HCT116 (cell line): ENCODE measurements around the gene NOX4. TPM values are rescaled to one million over a fixed set of nuclear protein-coding genes. Genes with fewer than 3 reads are reported as not detected.

Source experiments
- ATAC-seq: fragments of 200-7000 bp; cut with Tn5 transposase; 2 replicates; pipeline ENCODE4 v1.9.1; 2020; ENCODE audit warnings: mild to moderate bottlenecking, moderate library complexity
- BruUV-seq: library from RNA; stranded (reverse); fragments of 400-500 nt; replicated peaks from 2 replicates; lab custom pipeline; 2021; lab: Mats Ljungman, UMichigan
- CTCF ChIA-PET: fragments of 300-600 bp; sonication (Branson Sonifier 250); formaldehyde crosslinking; loops from one replicate; lab custom pipeline; 2021; ENCODE audit warnings: antibody characterized with exemption; lab: Charles Lee
- POLR2A ChIA-PET: fragments of 300-600, 350-600 bp; sonication (Branson Sonifier 250); formaldehyde crosslinking; loops from one replicate; lab custom pipeline; 2021; ENCODE audit warnings: antibody characterized with exemption; lab: Charles Lee
- RAD21 ChIA-PET, 2 experiments: fragments of 300-600 bp; sonication (Branson Sonifier 250); formaldehyde crosslinking; loops; one replicate each; lab custom pipeline; 2023; ENCODE audit warnings: low total read pairs in 2 of 2; ENCODE audit not compliant: uncharacterized antibody in 2 of 2, unreplicated experiment in 2 of 2, low non-redundant PET in 1 of 2; lab: Charles Lee
- DNase-seq: peaks from one replicate; pipeline ENCODE4 v3.0.0-alpha.2; 2010; ENCODE audit warnings: low read depth, low spot score
- H2AFZ ChIP-seq: fragments of 200-600 bp; shearing (Covaris generic), sonication (generic); 2 replicates; pipeline ENCODE4 v1.6.1; 2017; ENCODE audit warnings: low read depth, mixed run types, mixed read lengths, antibody characterized with exemption, low read length; ENCODE audit not compliant: poor library complexity, severe bottlenecking
- H3K27ac ChIP-seq: 2 replicates; pipeline ENCODE4 v1.5.1; 2012; ENCODE audit warnings: low read depth, low read length
- H3K27me3 ChIP-seq: fragments of 200-600 bp; sonication (generic); 2 replicates; pipeline ENCODE4 v1.6.1; 2016; ENCODE audit warnings: mixed run types, low read length, mixed read lengths; ENCODE audit not compliant: insufficient read depth
- H3K36me3 ChIP-seq, 2 experiments: fragments of 200-500 bp in 1 of 2; fragments of 200-600 bp in 1 of 2; sonication (Bioruptor generic) in 1 of 2; sonication (generic) in 1 of 2; 2 replicates each; pipeline versions ENCODE4 v1.5.1 to v1.6.1; 2014 to 2016; ENCODE audit warnings: low read length in 2 of 2, inconsistent platforms in 1 of 2, mixed read lengths in 1 of 2, mixed run types in 1 of 2; ENCODE audit not compliant: insufficient read depth in 2 of 2, control insufficient read depth in 1 of 2
- H3K4me1 ChIP-seq, 2 experiments: fragments of 200-600 bp in 1 of 2; sonication (generic) in 1 of 2; 2 replicates each; pipeline versions ENCODE4 v1.5.1 to v1.6.1; 2012 to 2017; ENCODE audit warnings: low read length in 2 of 2, inconsistent platforms in 1 of 2, mild to moderate bottlenecking in 1 of 2, mixed read lengths in 1 of 2, mixed run types in 1 of 2, moderate library complexity in 1 of 2; ENCODE audit not compliant: insufficient read depth in 2 of 2, control insufficient read depth in 1 of 2
- H3K4me2 ChIP-seq: fragments of 200-600 bp; sonication (generic); 2 replicates; pipeline ENCODE4 v1.6.1; 2017; ENCODE audit warnings: mixed run types, low read length, mixed read lengths
- H3K4me3 ChIP-seq, 2 experiments: fragments of 200-600 bp in 1 of 2; sonication (generic) in 1 of 2; replicated peaks in 1 of 2; 2 replicates each; pipeline ENCODE4 v1.5.1; 2011 to 2016; ENCODE audit warnings: low read length in 2 of 2, control low read depth in 1 of 2, low read depth in 1 of 2, mild to moderate bottlenecking in 1 of 2, mixed read lengths in 1 of 2, mixed run types in 1 of 2
- H3K79me2 ChIP-seq: fragments of 200-600 bp; sonication (generic); 2 replicates; pipeline ENCODE4 v1.6.1; 2017; ENCODE audit warnings: mild to moderate bottlenecking, mixed run types, low read length, moderate library complexity, mixed read lengths; ENCODE audit not compliant: insufficient read depth
- H3K9ac ChIP-seq: fragments of 200-600 bp; sonication (generic); 2 replicates; pipeline ENCODE4 v1.6.1; 2016; ENCODE audit warnings: low read length, mixed read lengths
- H3K9me2 ChIP-seq: fragments of 200-600 bp; sonication (generic), shearing (Covaris generic); 2 replicates; pipeline ENCODE4 v1.6.1; 2017; ENCODE audit warnings: mixed run types, mild to moderate bottlenecking, moderate library complexity; ENCODE audit not compliant: insufficient read depth
- H3K9me3 ChIP-seq, 2 experiments: fragments of 200-500 bp in 1 of 2; fragments of 200-600 bp in 1 of 2; sonication (Bioruptor generic) in 1 of 2; sonication (generic) in 1 of 2; 2 replicates each; pipeline ENCODE4 v1.6.1; 2014 to 2017; ENCODE audit warnings: low read length in 2 of 2, mixed read lengths in 2 of 2, inconsistent platforms in 1 of 2, low read depth in 1 of 2, mild to moderate bottlenecking in 1 of 2, mixed run types in 1 of 2, moderate library complexity in 1 of 2; ENCODE audit not compliant: control insufficient read depth in 1 of 2, insufficient read depth in 1 of 2
- H4K20me1 ChIP-seq: fragments of 200-600 bp; sonication (generic), shearing (Covaris generic); 2 replicates; pipeline ENCODE4 v1.6.1; 2017; ENCODE audit warnings: mixed run types, mild to moderate bottlenecking, moderate library complexity; ENCODE audit not compliant: insufficient read depth
- CBX3 ChIP-seq: IDR thresholded peaks from 2 replicates; pipeline ENCODE4 v1.6.1; 2012; ENCODE audit warnings: low read depth
- CEBPB ChIP-seq: IDR thresholded peaks from 2 replicates; pipeline ENCODE4 v1.6.1; 2012; ENCODE audit warnings: low read depth
- CTCF ChIP-seq, 3 experiments: fragments of 200-600 bp in 1 of 3; sonication (generic) in 1 of 3; IDR thresholded peaks in 2 of 3; conservative IDR thresholded peaks in 1 of 3; 2 replicates each; pipeline ENCODE4 v1.5.1; 2012 to 2017; ENCODE audit warnings: low read depth in 2 of 3, low read length in 2 of 3, antibody characterized with exemption in 1 of 3, borderline replicate concordance in 1 of 3, control low read depth in 1 of 3, mild to moderate bottlenecking in 1 of 3, mixed read lengths in 1 of 3, mixed run types in 1 of 3, moderate library complexity in 1 of 3; ENCODE audit not compliant: insufficient read depth in 1 of 3
- FOSL1 ChIP-seq: IDR thresholded peaks from 2 replicates; pipeline ENCODE4 v1.6.1; 2012; ENCODE audit warnings: low read depth
- MAX ChIP-seq: IDR thresholded peaks from 2 replicates; pipeline ENCODE4 v1.6.1; 2012
- POLR2A ChIP-seq: IDR thresholded peaks from 2 replicates; pipeline ENCODE4 v1.7.0; 2011; ENCODE audit warnings: borderline replicate concordance; ENCODE audit not compliant: insufficient read depth, insufficient read length; ENCODE audit errors: extremely low read depth
- POLR2AphosphoS5 ChIP-seq: IDR thresholded peaks from 2 replicates; pipeline ENCODE4 v1.6.1; 2011; ENCODE audit warnings: mild to moderate bottlenecking, low read depth, low read length, moderate library complexity
- SIN3A ChIP-seq: IDR thresholded peaks from 2 replicates; pipeline ENCODE4 v1.6.1; 2012; ENCODE audit warnings: low read depth
- SP1 ChIP-seq: IDR thresholded peaks from 2 replicates; pipeline ENCODE4 v1.6.1; 2012; ENCODE audit warnings: low read depth
- ZBTB33 ChIP-seq: IDR thresholded peaks from 2 replicates; pipeline ENCODE4 v1.6.1; 2011; ENCODE audit warnings: mild to moderate bottlenecking, low read length, moderate library complexity; ENCODE audit not compliant: insufficient replicate concordance; ENCODE audit errors: extremely low read depth
- intact Hi-C: fragments of 100-400 bp; cut with micrococcal nuclease; formaldehyde crosslinking; loops from 2 replicates; pipeline ENCODE4 v1.10.0; 2022
- total RNA-seq: library from RNA; stranded (reverse); gene quantifications from one replicate; pipeline ENCODE4 v1.2.1, GENCODE V29; 2021; ENCODE audit not compliant: unreplicated experiment

NOX4 gene
- total RNA-seq, 1 experiment from 2014 or later = not detected

GRCh38 chr11:89443361-89444322 is 47.5 kb downstream of the NOX4 start:
- H3K9me2 ChIP-seq = no peaks in the 10 kb centered on the region
- H2AFZ ChIP-seq = no peak overlapping the region
- no peak for ATAC-seq
- intact Hi-C loops = no loop called here
- H3K36me3 ChIP-seq = no peaks in the 10 kb centered on the region
- no peak overlapping the region for H3K4me3 ChIP-seq
- H3K9ac ChIP-seq = no peak overlapping the region
- no peak overlapping the region for H3K4me2 ChIP-seq
- H3K4me1 ChIP-seq = no peaks in the 10 kb centered on the region
- H3K27me3 ChIP-seq = no peaks in the 10 kb centered on the region
- RAD21 ChIA-PET = no interaction called here
- no TSS peak for BruUV-seq
- POLR2A ChIA-PET = no interaction called here
- CTCF ChIA-PET = no interaction called here
- H3K9me3 ChIP-seq = no peaks in the 10 kb centered on the region
- DNase-seq = no peak
- no peaks in the 10 kb centered on the region for H3K79me2 ChIP-seq
- no peak overlapping the region for H3K27ac ChIP-seq
- H4K20me1 ChIP-seq = no peaks in the 10 kb centered on the region
- no peak for TF ChIP-seq SIN3A
- no peak for TF ChIP-seq CBX3
- no peak for TF ChIP-seq FOSL1
- TF ChIP-seq ZBTB33 = no peak

- Histone ChIP-seq H3K27ac (no peak overlapping the region), H3K27me3 (no peaks in the 10 kb centered on the region), H3K9ac (no peak overlapping the region), H4K20me1 (no peaks in the 10 kb centered on the region), H3K4me3 (no peak overlapping the region), H2AFZ (no peak overlapping the region), H3K79me2 (no peaks in the 10 kb centered on the region), H3K9me3 (no peaks in the 10 kb centered on the region), H3K4me1 (no peaks in the 10 kb centered on the region), H3K36me3 (no peaks in the 10 kb centered on the region), H3K4me2 (no peak overlapping the region), H3K9me2 (no peaks in the 10 kb centered on the region)
- TF ChIP-seq CEBPB = no peak
- no peak for TF ChIP-seq ZBTB33
- no peak for TF ChIP-seq CTCF (IDR thresholded peaks at IDR 0.05 in 2 of 3, conservative IDR thresholded peaks at IDR 0.05 in 1 of 3; ENCODE audit: borderline replicate concordance in 1 of 3, insufficient read depth in 1 of 3, low read depth in 2 of 3, low read length in 2 of 3)
- no peak for TF ChIP-seq FOSL1
- TF ChIP-seq MAX = no peak
- TF ChIP-seq POLR2AphosphoS5 = no peak
- no peak for TF ChIP-seq SIN3A
- no peak for TF ChIP-seq POLR2A
- TF ChIP-seq SP1 = no peak
- ChIA-PET RAD21 (no interaction called here), POLR2A (no interaction called here), CTCF (no interaction called here)
- ATAC-seq (no peak), DNase-seq (no peak)
- intact Hi-C loops = no loop called here
- BruUV-seq = no TSS peak
These were observed 48.4 kb downstream of the NOX4 start for GRCh38 chr11:89442801-89443200.
